ENCODE measurements around the gene PDGFA.
"Not testable (repeated sequence)": the region's sequence is repeated elsewhere in the genome, so short reads cannot be mapped to it uniquely, and the experiment has no call there.

PDGFA gene

GRCh38 chr7:551615-551970 is 31.9 kb upstream of the PDGFA start:
- DNase-seq = not testable (repeated sequence)

GRCh38 chr7:550881-551614 is 31.4 kb upstream of the PDGFA start:
- DNase-seq = no peak

- DNase-seq = no peak
Observed at GRCh38 chr7:549891-550625, 30.4 kb upstream of the PDGFA start.

DNA sequence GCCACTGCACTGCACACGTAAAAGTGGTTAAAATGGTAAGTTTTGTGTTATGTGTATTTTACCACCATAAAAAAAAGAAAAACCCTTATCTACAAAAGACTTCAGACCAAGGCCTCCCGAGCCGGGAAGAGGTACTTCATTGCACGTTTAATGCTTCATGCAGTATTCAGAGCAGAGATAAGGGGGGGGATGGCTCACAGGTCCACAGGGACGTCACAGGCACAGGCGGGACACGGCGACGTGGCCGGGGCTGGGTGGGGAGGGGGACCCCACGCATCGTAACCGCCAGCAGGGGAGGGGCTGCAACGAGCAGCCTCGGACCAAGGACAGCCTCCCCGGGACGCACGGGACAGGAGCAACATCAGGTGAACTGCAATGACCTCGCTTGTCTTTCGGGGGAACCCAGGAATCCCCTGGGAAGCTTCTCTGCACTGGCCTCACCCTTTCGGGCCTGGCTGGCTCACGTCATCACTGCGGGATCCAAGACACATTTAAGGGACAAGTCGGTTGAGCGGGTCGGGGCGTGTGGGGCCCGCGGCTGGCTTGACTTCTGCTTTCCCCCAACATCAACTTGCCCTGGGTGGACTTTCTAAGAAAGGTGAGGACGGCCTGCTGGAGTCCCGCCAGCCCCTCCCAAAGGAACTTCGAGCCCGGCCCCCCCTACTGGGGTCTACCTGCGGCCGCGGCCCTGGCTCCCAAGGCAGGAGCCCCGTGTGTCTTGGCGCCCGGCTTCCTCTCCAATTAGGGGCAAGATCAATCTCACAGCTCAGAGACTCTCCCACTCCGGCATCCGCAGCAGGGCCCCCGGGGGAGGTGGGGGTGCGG is 29.6 kb upstream of the PDGFA start:
- no peak for DNase-seq

GRCh38 chr7:548401-548800 is 28.8 kb upstream of the PDGFA start:
- DNase-seq = no peak

DNA sequence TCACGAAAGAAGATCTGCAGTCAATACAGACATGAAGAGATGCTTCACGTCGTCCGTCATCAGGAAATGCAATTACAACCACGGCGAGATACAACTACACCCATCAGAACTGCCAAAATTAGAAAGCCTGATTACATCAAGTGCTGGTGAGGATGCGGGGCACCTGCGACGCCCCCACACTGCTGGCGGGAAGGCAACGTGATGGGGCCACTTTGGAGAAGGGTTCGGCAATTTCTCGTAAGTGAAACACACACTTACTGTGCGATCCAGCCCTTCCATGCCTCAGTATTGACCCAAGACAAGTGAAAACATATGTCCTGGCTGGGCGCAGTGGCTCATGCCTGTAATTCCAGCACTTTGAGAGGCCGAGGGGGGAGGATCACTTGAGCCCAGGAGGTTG is 25.8 kb upstream of the PDGFA start:
- DNase-seq = no peak

GRCh38 chr7:544338-545221 is 24.9 kb upstream of the PDGFA start:
- DNase-seq = no peak

DNA sequence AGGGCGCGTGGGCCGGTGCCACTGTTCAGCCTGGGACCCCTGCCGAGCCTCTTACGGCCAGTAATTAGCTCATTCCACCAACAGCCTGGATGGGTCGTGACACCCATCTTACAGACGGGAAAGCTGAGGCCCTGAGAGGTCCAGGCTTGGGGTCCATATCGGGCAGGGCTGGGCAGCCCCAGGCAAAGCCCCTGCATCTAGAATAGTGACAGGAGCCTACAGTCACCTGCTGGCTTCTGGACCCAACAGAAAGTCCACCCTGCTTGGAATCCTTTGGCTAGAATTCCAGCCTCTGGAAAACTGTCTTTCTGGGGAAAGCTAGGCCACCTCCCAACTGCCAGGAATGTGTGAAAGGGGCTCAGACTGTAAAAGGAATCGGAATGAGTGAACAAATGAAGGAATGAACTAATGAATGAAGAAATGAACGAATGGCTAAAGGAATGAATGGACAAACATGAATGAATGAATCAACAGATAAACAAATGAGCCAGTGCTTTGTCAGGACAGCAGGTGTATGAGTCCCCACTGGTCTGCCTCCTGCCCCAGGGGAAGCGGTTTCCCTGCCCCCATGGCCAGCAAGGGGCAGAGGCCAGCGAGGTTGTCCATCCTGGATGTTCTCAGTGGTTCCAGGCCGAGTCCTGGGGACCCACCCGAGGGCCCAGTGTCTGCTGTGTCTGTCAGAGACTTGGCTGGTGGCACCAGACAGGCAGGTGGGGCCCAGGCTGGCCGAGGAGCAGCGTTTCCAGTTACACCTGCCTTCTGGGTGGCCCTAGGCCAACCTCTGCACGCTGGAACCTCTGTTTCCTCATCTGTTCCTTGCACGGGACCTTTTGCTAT is 24.1 kb upstream of the PDGFA start:
- no peak for DNase-seq

DNA sequence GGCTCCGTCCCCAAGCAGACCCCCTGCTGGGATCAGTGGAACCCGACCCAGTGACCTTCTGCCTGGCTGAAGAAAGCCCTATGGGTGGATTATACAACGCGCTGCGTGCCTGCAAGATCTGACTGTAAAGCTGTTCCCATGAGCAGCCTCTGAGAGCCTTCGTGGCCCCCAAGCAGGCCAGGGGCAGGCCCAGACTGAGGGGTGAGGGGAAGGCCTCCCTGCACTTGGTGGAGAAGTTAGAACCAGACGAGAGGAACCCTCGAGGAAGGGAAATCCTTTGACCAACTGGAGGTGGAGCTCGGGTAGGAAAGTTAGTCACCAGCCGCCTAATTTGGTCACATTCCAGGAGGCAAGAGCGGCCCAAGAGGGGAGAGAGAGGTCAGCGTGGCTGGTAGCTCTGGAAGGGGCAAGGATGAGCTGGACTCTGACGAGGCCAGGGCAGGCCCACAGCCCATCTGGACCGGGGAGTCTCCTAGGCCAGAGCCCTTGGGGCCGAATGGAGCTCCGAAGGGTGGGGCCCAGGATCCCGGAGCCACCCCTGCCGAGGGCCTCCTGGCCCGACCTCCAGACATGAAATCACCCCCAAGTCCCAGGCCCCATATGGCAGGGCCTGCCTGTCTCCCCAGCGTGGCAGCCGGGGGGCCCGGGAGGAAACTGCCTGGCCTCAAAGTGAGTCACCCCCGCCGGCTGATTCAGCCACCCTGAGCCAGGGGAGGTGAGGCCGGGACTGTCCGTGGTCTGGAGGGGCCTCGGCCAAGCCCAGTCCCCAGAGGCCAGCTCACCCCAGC is 23.3 kb upstream of the PDGFA start:
- no peak for DNase-seq

DNA sequence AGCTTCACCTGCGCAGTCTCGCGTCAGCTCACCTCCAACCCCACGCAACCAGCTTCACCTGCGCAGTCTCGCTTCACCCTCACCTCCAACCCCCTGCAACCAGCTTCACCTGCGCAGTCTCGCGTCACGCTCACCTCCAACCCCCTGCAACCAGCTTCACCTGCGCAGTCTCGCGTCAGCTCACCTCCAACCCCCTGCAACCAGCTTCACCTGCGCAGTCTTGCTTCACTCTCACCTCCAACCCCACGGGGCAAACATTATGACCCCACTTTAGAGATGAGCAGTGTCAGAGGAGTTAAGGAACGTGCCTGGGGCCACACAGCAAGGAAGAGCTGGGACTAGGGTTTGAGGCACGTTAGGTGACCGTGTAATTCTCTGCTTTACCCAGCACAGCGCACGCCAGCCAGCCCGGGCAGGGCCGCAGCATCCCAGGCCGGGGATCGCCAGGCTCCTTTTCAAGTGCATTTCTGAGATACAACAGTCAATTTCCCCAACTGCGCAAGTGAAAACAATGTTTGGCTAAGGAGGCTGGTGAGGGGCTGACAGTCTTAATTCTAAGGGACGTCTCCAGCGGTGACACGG is 22.6 kb upstream of the PDGFA start:
- no peak for DNase-seq

GRCh38 chr7:541661-542060 is 22.0 kb upstream of the PDGFA start:
- no peak for DNase-seq

DNA sequence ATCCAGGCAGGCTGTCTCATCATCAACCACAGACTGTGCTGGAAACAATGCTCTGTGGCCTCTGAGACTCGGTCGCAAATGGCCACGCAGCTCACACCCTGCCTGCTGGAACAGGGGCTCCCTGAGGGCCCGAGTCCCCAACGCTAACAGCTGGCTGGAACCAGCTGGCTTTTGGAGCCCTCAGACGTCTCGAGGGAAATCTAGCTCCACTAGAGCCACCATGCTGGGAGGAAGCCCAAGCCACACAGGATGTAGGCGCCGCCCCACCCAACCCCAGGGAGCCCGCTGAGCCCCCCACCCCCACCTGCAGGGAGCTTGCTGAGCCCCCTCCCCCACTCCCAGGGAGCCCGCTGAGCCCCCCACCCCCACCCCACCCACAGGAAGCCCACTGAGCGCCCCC is 21.4 kb upstream of the PDGFA start:
- no peak for DNase-seq

- DNase-seq = no peak
Observed at GRCh38 chr7:540579-540978, 20.9 kb upstream of the PDGFA start.

DNA sequence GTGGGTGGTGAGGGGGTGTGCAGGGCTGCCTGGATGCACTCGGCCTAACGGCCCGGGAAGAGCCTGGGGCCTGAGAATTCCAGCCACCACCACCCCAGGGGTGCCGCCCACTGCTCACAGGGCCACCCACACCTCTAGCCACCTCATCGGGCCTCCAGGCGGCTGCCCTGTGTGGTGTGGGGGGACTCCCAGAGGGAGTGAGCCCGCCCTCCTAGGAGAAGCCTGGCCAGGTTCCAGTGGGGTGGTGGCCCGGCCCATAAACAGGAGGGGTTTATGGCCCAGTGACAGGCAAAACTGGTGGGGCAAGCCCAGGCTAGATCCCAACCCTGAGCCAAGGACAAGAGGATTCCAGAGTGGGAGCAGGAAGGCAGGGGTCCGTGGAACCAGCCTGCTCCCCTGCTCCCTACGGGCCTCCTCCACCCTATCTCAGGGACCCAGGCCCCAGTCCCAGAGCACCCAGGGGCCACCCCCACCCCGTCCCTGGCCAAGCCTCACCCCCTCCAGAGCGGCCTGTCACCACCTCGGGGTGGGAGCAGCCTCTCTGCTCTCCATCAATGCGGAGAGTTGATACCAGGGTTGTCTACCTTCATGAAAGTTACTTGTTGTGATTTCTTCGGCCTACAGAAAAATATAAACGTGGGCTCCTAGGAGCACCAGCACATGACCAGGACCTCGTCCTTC is 20.2 kb upstream of the PDGFA start:
- no peak for DNase-seq

DNA sequence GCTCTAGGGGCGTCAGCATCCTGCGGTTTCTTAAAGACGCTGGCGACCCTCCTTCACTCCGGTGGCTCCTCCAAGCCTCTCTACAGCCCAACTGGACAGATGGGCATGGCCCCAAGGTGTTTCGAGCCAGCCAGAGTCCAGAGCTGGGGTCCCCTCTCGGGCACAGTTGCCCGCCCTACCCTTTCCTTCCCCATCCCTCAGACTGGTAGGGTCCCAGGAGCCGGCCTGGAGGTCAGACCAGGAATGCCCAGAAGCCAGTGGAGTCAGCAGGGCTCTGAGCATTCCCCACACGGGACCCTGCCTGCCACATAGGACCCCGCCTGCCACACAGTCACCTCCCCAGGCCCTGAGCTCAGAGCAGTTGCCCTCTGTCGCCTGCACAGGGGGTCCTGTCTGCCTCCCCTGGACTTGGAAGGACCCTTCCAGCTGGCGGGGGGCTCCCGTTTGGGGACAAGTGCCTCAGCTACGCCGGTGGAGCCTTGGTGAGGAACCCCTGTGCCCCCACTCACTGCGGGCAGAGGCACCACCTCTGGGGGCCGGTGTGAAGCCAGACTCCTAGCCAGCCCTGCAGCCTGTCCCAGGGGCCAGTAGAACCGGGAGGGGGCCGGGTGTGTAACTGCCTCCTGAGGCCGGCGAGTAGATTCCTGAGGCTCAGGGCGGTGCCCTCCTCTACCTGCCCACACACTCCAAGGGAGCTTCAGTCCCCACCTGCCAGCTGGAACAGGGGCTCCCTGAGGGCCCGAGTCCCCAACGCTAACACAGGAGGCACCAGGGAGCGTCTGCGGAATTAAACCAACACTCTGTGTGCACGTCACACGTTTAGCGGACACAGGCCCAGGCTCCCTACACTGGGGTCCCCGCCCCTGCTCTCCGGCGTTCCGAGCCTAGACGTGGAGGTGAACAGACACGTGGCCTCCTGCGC is 19.4 kb upstream of the PDGFA start:
- no peak for DNase-seq

DNA sequence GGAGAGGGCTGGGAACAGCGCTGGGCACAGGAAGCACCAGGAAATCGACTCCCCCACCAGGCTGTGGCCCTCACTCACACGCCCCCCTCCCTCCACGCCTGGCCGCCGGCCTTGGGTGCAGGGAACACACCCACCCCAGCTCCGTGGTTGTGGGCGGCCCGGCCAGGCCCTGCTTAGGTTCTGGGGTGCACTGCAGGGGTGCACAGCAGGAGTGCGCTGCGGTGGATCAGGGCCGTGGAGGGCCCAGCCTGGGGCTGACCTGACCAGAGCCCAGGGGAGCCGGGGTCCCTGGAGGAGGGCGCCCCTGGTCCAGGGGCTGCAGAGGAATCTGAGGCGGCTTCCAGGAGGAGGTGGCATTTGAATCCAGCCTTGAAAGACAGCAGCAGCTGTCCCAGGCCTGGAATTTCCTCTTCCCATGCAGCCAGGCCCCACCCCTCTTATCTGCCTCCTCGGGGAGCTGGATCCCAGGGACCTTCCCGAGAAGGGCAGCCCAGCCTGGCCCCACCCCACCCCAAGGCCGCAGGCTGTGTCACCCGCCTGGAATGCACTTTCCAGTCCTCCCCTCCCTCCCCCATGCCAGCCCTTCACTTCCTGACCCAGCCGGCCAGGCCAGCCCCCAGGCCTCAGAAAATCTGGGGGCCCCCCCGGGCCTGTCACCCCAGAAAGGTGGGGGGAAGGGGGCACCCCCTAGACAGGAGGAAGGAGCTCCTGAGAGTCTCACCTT is 18.4 kb upstream of the PDGFA start:
- DNase-seq = no peak

- DNase-seq = no peak
Observed at GRCh38 chr7:536231-536630, 16.6 kb upstream of the PDGFA start.

DNA sequence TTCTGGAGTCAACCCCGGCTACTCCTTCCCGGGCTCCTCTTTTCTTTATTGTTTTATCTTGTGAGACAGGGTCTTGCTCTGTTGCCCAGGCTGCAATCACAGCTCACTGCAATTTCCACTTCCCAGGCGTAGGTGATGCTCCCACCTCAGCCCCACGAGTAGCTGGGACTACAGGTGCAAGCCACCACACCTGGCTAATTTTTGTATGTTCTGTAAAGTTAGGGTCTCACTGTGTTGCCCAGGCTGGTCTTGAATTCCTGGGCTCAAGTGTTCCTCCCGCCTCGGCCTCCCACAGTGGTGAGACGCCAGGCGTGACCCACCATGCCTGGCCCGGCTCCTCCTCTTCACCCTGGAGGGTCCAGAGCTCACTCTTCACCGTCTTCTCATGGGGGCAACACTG is 15.3 kb upstream of the PDGFA start:
- DNase-seq = no peak

Measured in NCI-H1417 (cell line).